Osteocyte (in vitro differentiated cells): ENCODE measurements around the gene TTC21A. TPM values are rescaled to one million over a fixed set of nuclear protein-coding genes. Genes with fewer than 3 reads are reported as not detected.

Experiments used
- DNase-seq: peaks from one replicate; pipeline ENCODE4 v3.0.0; 2021; ENCODE audit warnings: mixed read lengths; ENCODE audit not compliant: unreplicated experiment; ENCODE audit errors: extremely low spot score
- H3K27ac Mint-ChIP-seq: one replicate; pipeline ENCODE4 v1.8.0; 2021; ENCODE audit warnings: mild to moderate bottlenecking, mixed read lengths; ENCODE audit not compliant: unreplicated experiment
- H3K27me3 Mint-ChIP-seq: one replicate; pipeline ENCODE4 v1.8.0; 2021; ENCODE audit warnings: mixed read lengths; ENCODE audit not compliant: unreplicated experiment
- H3K36me3 Mint-ChIP-seq: one replicate; pipeline ENCODE4 v1.8.0; 2021; ENCODE audit warnings: mixed read lengths; ENCODE audit not compliant: unreplicated experiment
- H3K4me1 Mint-ChIP-seq: one replicate; pipeline ENCODE4 v1.8.0; 2021; ENCODE audit warnings: mixed read lengths; ENCODE audit not compliant: unreplicated experiment
- H3K4me3 Mint-ChIP-seq: one replicate; pipeline ENCODE4 v1.8.0; 2021; ENCODE audit warnings: mild to moderate bottlenecking, moderate library complexity, mixed read lengths; ENCODE audit not compliant: unreplicated experiment
- H3K9me3 Mint-ChIP-seq: one replicate; pipeline ENCODE4 v1.8.0; 2021; ENCODE audit warnings: mixed read lengths; ENCODE audit not compliant: unreplicated experiment
- total RNA-seq: library from RNA; stranded (reverse); gene quantifications from 2 replicates; pipeline ENCODE4 v1.2.1, GENCODE V29; 2021
- TF ChIP-seq, protein P1 (sequence below): fragments of 200-600 bp; sonication (generic); IDR thresholded peaks from 2 replicates; pipeline ENCODE4 v1.5.0; 2021; ENCODE audit warnings: antibody characterized with exemption, mild to moderate bottlenecking, moderate library complexity

The TTC21A gene
- total RNA-seq, 1 donor from 2014 or later: 10.3 TPM

DNA sequence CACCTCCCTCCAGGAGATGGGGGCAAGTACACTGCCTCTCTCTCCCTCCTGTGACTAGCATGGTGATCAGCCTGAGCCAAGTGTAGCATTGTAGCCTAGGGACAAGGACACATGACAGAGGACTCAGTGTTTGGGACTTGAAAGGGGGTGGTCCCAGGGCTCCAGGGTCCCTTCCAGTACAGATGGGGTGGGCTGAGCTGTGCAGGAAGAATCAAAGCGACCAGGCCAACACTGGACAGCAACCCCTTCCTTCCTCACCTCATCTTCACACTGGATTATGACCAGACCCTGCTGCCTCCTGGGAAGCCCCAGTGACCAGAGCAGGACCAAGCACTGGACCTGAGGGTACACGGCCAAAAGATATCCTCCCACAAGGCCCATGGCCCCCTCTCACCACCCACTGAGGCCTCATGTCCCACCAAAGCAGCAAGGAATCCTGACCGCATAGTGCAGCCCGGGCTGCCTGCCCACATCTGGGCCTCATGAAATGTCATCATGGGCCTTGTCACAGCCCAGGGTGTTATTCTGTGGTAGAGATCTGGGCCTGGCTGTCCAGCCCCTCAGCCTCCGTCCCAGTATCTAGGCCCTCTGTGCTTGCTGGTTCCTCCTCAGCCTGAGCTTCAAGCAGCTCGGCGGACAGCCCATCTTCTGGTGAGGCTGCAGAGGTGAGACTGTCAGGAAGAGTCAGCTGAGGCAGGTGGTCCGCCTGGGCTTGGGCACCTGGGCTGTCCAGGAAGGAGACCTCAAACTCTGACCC, 9.6 kb upstream of the TTC21A start:
- H3K27ac Mint-ChIP-seq: peak overlapping the region; percentile 38
- H3K4me1 Mint-ChIP-seq: peaks cover 19% of the 10 kb centered on the region
- no peak overlapping the region for H3K4me3 Mint-ChIP-seq

GRCh38 chr3:39098473-39099000, 8.9 kb upstream of the TTC21A start:
- H3K4me3 Mint-ChIP-seq: no peak overlapping the region
- no peaks in the 10 kb centered on the region for H3K27me3 Mint-ChIP-seq
- no peaks in the 10 kb centered on the region for H3K9me3 Mint-ChIP-seq
- H3K4me1 Mint-ChIP-seq: peaks cover 24% of the 10 kb centered on the region
- peaks cover 27% of the 10 kb centered on the region for H3K36me3 Mint-ChIP-seq
- no peak overlapping the region for H3K27ac Mint-ChIP-seq
- DNase-seq: peak; percentile 64
- TF ChIP-seq, protein P1, sequence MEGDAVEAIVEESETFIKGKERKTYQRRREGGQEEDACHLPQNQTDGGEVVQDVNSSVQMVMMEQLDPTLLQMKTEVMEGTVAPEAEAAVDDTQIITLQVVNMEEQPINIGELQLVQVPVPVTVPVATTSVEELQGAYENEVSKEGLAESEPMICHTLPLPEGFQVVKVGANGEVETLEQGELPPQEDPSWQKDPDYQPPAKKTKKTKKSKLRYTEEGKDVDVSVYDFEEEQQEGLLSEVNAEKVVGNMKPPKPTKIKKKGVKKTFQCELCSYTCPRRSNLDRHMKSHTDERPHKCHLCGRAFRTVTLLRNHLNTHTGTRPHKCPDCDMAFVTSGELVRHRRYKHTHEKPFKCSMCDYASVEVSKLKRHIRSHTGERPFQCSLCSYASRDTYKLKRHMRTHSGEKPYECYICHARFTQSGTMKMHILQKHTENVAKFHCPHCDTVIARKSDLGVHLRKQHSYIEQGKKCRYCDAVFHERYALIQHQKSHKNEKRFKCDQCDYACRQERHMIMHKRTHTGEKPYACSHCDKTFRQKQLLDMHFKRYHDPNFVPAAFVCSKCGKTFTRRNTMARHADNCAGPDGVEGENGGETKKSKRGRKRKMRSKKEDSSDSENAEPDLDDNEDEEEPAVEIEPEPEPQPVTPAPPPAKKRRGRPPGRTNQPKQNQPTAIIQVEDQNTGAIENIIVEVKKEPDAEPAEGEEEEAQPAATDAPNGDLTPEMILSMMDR: no peak

More for the DNA sequence above, 9.6 kb upstream of the TTC21A start:
- TF ChIP-seq, protein P1: no peak
- no peaks in the 10 kb centered on the region for H3K27me3 Mint-ChIP-seq
- H3K36me3 Mint-ChIP-seq: peaks cover 27% of the 10 kb centered on the region
- peak; percentile 73 for DNase-seq
- H3K9me3 Mint-ChIP-seq: no peaks in the 10 kb centered on the region

DNA sequence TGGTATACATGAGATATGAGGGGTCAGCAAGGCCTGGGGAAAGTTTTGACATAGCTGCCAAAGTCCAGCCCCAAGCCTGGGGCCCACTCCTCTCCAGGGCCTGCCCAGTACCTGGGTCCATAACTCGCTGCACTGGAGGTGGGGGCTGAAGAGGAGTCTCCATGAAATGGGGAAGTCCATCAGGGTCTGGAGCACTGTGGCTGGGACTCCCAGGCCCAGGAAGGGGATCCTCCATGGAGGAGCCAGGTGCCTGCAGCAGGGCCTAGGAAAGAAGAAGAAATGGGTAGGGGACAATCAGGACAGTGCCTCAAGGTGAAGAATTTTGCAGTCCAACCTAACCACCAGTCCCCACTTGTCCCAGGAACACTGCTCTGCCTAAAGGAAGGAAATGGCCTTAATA, 8.2 kb upstream of the TTC21A start:
- Mint-ChIP-seq H3K27ac (no peak overlapping the region), H3K4me3 (no peak overlapping the region), H3K9me3 (no peaks in the 10 kb centered on the region), H3K4me1 (peaks cover 27% of the 10 kb centered on the region), H3K36me3 (peaks cover 20% of the 10 kb centered on the region), H3K27me3 (no peaks in the 10 kb centered on the region)
- peak; percentile 72 for DNase-seq
- TF ChIP-seq, protein P1: no peak

GRCh38 chr3:39099738-39100499, 7.6 kb upstream of the TTC21A start:
- Mint-ChIP-seq H3K4me1 (peaks cover 29% of the 10 kb centered on the region), H3K9me3 (no peaks in the 10 kb centered on the region), H3K27ac (no peak overlapping the region), H3K27me3 (no peaks in the 10 kb centered on the region), H3K36me3 (peaks cover 14% of the 10 kb centered on the region), H3K4me3 (no peak overlapping the region)
- DNase-seq: peak; percentile 49
- TF ChIP-seq, protein P1: no peak

DNA sequence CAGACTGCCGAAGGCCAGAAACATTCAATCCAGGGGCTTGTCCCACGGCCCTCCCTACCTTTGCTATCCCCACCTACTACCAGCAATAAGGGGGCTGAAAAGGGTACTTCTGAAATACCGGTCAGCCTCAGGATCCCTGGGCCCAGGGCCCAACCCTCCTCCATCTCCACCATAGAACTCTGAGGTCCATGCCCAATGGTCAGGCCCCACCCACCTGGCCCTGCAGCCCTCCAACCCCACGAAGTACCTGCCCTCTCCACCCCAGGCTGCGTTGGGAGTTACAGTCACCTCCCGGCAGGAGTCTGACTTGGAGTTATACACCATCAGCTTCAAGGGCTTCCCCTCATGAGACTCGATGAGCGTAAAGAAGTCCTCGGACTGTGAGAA, 7.0 kb upstream of the TTC21A start:
- Mint-ChIP-seq H3K4me1 (peaks cover 33% of the 10 kb centered on the region), H3K9me3 (no peaks in the 10 kb centered on the region), H3K36me3 (peaks cover 10% of the 10 kb centered on the region), H3K4me3 (no peak overlapping the region), H3K27ac (no peak overlapping the region), H3K27me3 (no peaks in the 10 kb centered on the region)
- TF ChIP-seq, protein P1: no peak
- DNase-seq: no peak
